ENCODE data around the gene EIF4E1B. TPM values are rescaled to one million over a fixed set of nuclear protein-coding genes. Genes with fewer than 3 reads are reported as not detected.

The EIF4E1B gene
- total and polyA plus RNA-seq, 7 donors, result 0.36 TPM; not detected in 6

GRCh38 chr5:176690911-176691310 lies 60.4 kb downstream of the EIF4E1B start:
- Histone ChIP-seq H3K27ac (no peak overlapping the region), H3K4me3 (no peak overlapping the region), H3K36me3 (no peaks in the 10 kb centered on the region), H3K9me3 (no peaks in the 10 kb centered on the region), H3K4me1 (no peaks in the 10 kb centered on the region), H3K27me3 (peaks cover 8 to 54% (median 13%) of the 10 kb centered on the region in 3 donors)
- no peak for DNase-seq
- TF ChIP-seq CTCF (IDR thresholded peaks at IDR 0.05) (no peak), POLR2AphosphoS5 (IDR thresholded peaks at IDR 0.05) (no peak), EP300 (IDR thresholded peaks at IDR 0.05) (no peak), POLR2A (IDR thresholded peaks at IDR 0.05) (no peak)
- 55 to 83% methylated on average over 7 of the region's 7 CpGs for WGBS, 2 donors
- intact Hi-C loops (cut with DNase I), result no loop called here

GRCh38 chr5:176691524-176691923 lies 61.0 kb downstream of the EIF4E1B start:
- Histone ChIP-seq H3K9me3 (no peaks in the 10 kb centered on the region), H3K27ac (no peak overlapping the region), H3K4me3 (no peak overlapping the region), H3K36me3 (no peaks in the 10 kb centered on the region), H3K4me1 (no peaks in the 10 kb centered on the region), H3K27me3 (peaks cover 8 to 60% (median 18%) of the 10 kb centered on the region in 3 donors)
- intact Hi-C loops (cut with DNase I), result no loop called here
- 96 to 100% methylated on average over 1 of the region's 1 CpG for WGBS, 2 donors
- no peak for DNase-seq
- TF ChIP-seq CTCF (IDR thresholded peaks at IDR 0.05), result no peak
- no peak for TF ChIP-seq POLR2A (IDR thresholded peaks at IDR 0.05)
- TF ChIP-seq POLR2AphosphoS5 (IDR thresholded peaks at IDR 0.05), result no peak
- TF ChIP-seq EP300 (IDR thresholded peaks at IDR 0.05), result no peak

GRCh38 chr5:176692326-176692725 lies 61.9 kb downstream of the EIF4E1B start:
- Histone ChIP-seq H3K9me3 (no peaks in the 10 kb centered on the region), H3K4me3 (no peak overlapping the region), H3K36me3 (no peaks in the 10 kb centered on the region), H3K27ac (no peak overlapping the region), H3K4me1 (no peaks in the 10 kb centered on the region), H3K27me3 (peaks cover 8 to 68% (median 18%) of the 10 kb centered on the region in 3 donors)
- TF ChIP-seq CTCF (IDR thresholded peaks at IDR 0.05) (no peak), POLR2AphosphoS5 (IDR thresholded peaks at IDR 0.05) (no peak), POLR2A (IDR thresholded peaks at IDR 0.05) (no peak), EP300 (IDR thresholded peaks at IDR 0.05) (no peak)
- 20 to 53% methylated on average over 5 of the region's 5 CpGs for WGBS, 2 donors
- DNase-seq, result no peak
- intact Hi-C loops (cut with DNase I), result no loop called here

- WGBS, 2 donors, result 4 to 19% methylated on average over 13 of the region's 13 CpGs
- Histone ChIP-seq H3K27me3 (peaks cover 12 to 74% (median 20%) of the 10 kb centered on the region in 3 donors), H3K4me3 (no peak overlapping the region), H3K27ac (no peak overlapping the region), H3K9me3 (no peaks in the 10 kb centered on the region), H3K36me3 (no peaks in the 10 kb centered on the region), H3K4me1 (no peaks in the 10 kb centered on the region)
- intact Hi-C loops (cut with DNase I), result no loop called here
- DNase-seq, result no peak
- no peak for TF ChIP-seq POLR2A (IDR thresholded peaks at IDR 0.05)
- TF ChIP-seq CTCF (IDR thresholded peaks at IDR 0.05), result no peak
- TF ChIP-seq POLR2AphosphoS5 (IDR thresholded peaks at IDR 0.05), result no peak
- no peak for TF ChIP-seq EP300 (IDR thresholded peaks at IDR 0.05)
These were observed 62.5 kb downstream of the EIF4E1B start for GRCh38 chr5:176692839-176693476.

GRCh38 chr5:176693477-176693851 lies 63.0 kb downstream of the EIF4E1B start:
- no peaks in the 10 kb centered on the region for H3K9me3 ChIP-seq
- no peak overlapping the region for H3K27ac ChIP-seq
- H3K4me1 ChIP-seq, result no peaks in the 10 kb centered on the region
- TF ChIP-seq POLR2AphosphoS5 (IDR thresholded peaks at IDR 0.05) (no peak), CTCF (IDR thresholded peaks at IDR 0.05) (no peak), POLR2A (IDR thresholded peaks at IDR 0.05) (no peak), EP300 (IDR thresholded peaks at IDR 0.05) (no peak)
- intact Hi-C loops (cut with DNase I), result no loop called here
- H3K27me3 ChIP-seq, result peaks cover 13 to 78% (median 25%) of the 10 kb centered on the region in 3 donors
- H3K4me3 ChIP-seq, result no peak overlapping the region
- DNase-seq, result no peak
- WGBS, 2 donors, result 10 to 37% methylated on average over 13 of the region's 13 CpGs
- H3K36me3 ChIP-seq, result no peaks in the 10 kb centered on the region
